GM18867 (cell line): ENCODE data around the gene FGFBP2.

Experiments
- ATAC-seq: cut with Tn5 transposase; IDR thresholded peaks from one replicate; pipeline ENCODE4 v1.9.1; 2021; ENCODE audit warnings: mild to moderate bottlenecking, moderate library complexity; ENCODE audit not compliant: unreplicated experiment

Gene FGFBP2

GRCh38 chr4:15968551-15969300 is 5.8 kb upstream of the FGFBP2 start:
- ATAC-seq: no peak

- ATAC-seq: no peak
Measured at GRCh38 chr4:15965325-15965724, 2.4 kb upstream of the FGFBP2 start.

- ATAC-seq: no peak
Measured at GRCh38 chr4:15964159-15964558, 1.2 kb upstream of the FGFBP2 start.

- peak; percentile 73 for ATAC-seq
Measured at GRCh38 chr4:15963576-15963975, 601 bp upstream of the FGFBP2 start.

GRCh38 chr4:15961781-15962510 is 1.0 kb downstream of the FGFBP2 start:
- peak; percentile 41 for ATAC-seq

- no peak for ATAC-seq
Measured at GRCh38 chr4:15958562-15958961, 4.4 kb downstream of the FGFBP2 start.

GRCh38 chr4:15956179-15956850 is 6.7 kb downstream of the FGFBP2 start:
- ATAC-seq: peak; percentile 93

GRCh38 chr4:15955670-15956069 is 7.3 kb downstream of the FGFBP2 start:
- ATAC-seq: no peak

GRCh38 chr4:15953625-15954024 is 9.3 kb downstream of the FGFBP2 start:
- no peak for ATAC-seq

- ATAC-seq: no peak
Measured at GRCh38 chr4:15951781-15952180, 11.2 kb downstream of the FGFBP2 start.

- no peak for ATAC-seq
Measured at GRCh38 chr4:15948826-15949225, 14.1 kb downstream of the FGFBP2 start.

GRCh38 chr4:15947684-15948083 is 15.3 kb downstream of the FGFBP2 start:
- ATAC-seq: no peak

GRCh38 chr4:15945516-15945915 is 17.5 kb downstream of the FGFBP2 start:
- ATAC-seq: no peak

GRCh38 chr4:15944895-15945294 is 18.1 kb downstream of the FGFBP2 start:
- no peak for ATAC-seq

- ATAC-seq: no peak
Measured at GRCh38 chr4:15942283-15942682, 20.7 kb downstream of the FGFBP2 start.

- ATAC-seq: no peak
Measured at GRCh38 chr4:15938640-15939039, 24.3 kb downstream of the FGFBP2 start, which contains the start of gene FGFBP1. FGFBP1 (minus strand) TSS chr4:15938740; CDS start chr4:15936632, 2,108 bp downstream.

GRCh38 chr4:15938182-15938581 is 24.8 kb downstream of the FGFBP2 start:
- ATAC-seq: no peak

GRCh38 chr4:15936495-15936894 is 26.5 kb downstream of the FGFBP2 start:
- no peak for ATAC-seq

GRCh38 chr4:15935504-15936402 is 27.2 kb downstream of the FGFBP2 start:
- no peak for ATAC-seq

GRCh38 chr4:15934259-15934658 is 28.7 kb downstream of the FGFBP2 start:
- no peak for ATAC-seq
